ENCODE results near the gene ANKRD2. TPM values are rescaled to one million over a fixed set of nuclear protein-coding genes. Genes with fewer than 3 reads are reported as not detected.

ANKRD2 gene
- total RNA-seq, 2 experiments from 2014 or later = 0.23 TPM; not detected in 1

Other genes starting within 250 kb of the ANKRD2 start
- 10 to 100 TPM; 15.3 to 16.7 TPM for gene FRAT2, start 238.1 kb upstream of the ANKRD2 start, total RNA-seq
- 10 to 100 TPM; 20.5 to 23.8 TPM for gene RRP12, start 171.4 kb upstream of the ANKRD2 start, total RNA-seq
- 100 to 1,000 TPM; 288 to 298 TPM for gene PGAM1, start 146.6 kb upstream of the ANKRD2 start, total RNA-seq
- gene EXOSC1, start 126.8 kb upstream of the ANKRD2 start, total RNA-seq = 10 to 100 TPM; 46.5 to 47.9 TPM
- 10 to 100 TPM; 23.3 to 29.6 TPM for gene ZDHHC16, start 126.6 kb upstream of the ANKRD2 start, total RNA-seq
- gene MMS19, start 74.4 kb upstream of the ANKRD2 start, total RNA-seq = 10 to 100 TPM; 87.9 to 89.7 TPM
- gene UBTD1, start 73.9 kb upstream of the ANKRD2 start, total RNA-seq = 1 to 10 TPM; 1.1 to 1.4 TPM
- not detected for gene HOGA1, start 11.6 kb downstream of the ANKRD2 start, total RNA-seq
- not detected for gene C10orf62, start 16.9 kb downstream of the ANKRD2 start, total RNA-seq
- 1 to 10 TPM; 1.7 to 2.2 TPM for gene MORN4, start 60.7 kb downstream of the ANKRD2 start, total RNA-seq
- gene PI4K2A, start 67.9 kb downstream of the ANKRD2 start, total RNA-seq = 10 to 100 TPM in 1 of 2 experiments, 1 to 10 TPM in 1; 9.3 to 10.9 TPM
- gene AVPI1, start 114.5 kb downstream of the ANKRD2 start, total RNA-seq = 1 to 10 TPM; 2.4 to 2.9 TPM
- 1 to 10 TPM; 2.6 to 3.3 TPM for gene MARVELD1, start 141.0 kb downstream of the ANKRD2 start, total RNA-seq
- gene ZFYVE27, start 164.3 kb downstream of the ANKRD2 start, total RNA-seq = 10 to 100 TPM; 36.9 to 43.4 TPM
- under 1 TPM; 0.22 to 0.23 TPM for gene SFRP5, start 199.2 kb downstream of the ANKRD2 start, total RNA-seq